Neuronal stem cell (in vitro differentiated cells): ENCODE data around the gene OLFM2.

ENCODE experiments used
- DNase-seq: peaks from one replicate; pipeline ENCODE4 v3.0.0-alpha.2; 2013; ENCODE audit warnings: low spot score
- H2AFZ ChIP-seq: one replicate; pipeline ENCODE4 v1.6.1; 2013; ENCODE audit warnings: mild to moderate bottlenecking, low read length, inconsistent platforms
- H2AK5ac ChIP-seq: 2 replicates; pipeline ENCODE4 v1.6.1; 2013; ENCODE audit warnings: low read depth, mild to moderate bottlenecking, inconsistent platforms, low read length, moderate library complexity, mixed read lengths
- H2BK120ac ChIP-seq: 2 replicates; pipeline ENCODE4 v1.6.1; 2013; ENCODE audit warnings: low read depth, mild to moderate bottlenecking, inconsistent platforms, low read length, moderate library complexity, mixed read lengths
- H2BK12ac ChIP-seq: one replicate; pipeline ENCODE4 v1.6.1; 2013; ENCODE audit warnings: low read length, inconsistent platforms
- H2BK15ac ChIP-seq: 2 replicates; pipeline ENCODE4 v1.6.1; 2013; ENCODE audit warnings: mild to moderate bottlenecking, low read length, inconsistent platforms, mixed read lengths
- H2BK5ac ChIP-seq: one replicate; pipeline ENCODE4 v1.6.1; 2013; ENCODE audit warnings: inconsistent platforms, mild to moderate bottlenecking, low read length, moderate library complexity
- H3K14ac ChIP-seq: one replicate; pipeline ENCODE4 v1.6.1; 2013; ENCODE audit warnings: low read length, inconsistent platforms
- H3K18ac ChIP-seq: 2 replicates; pipeline ENCODE4 v1.6.1; 2013; ENCODE audit warnings: low read length, inconsistent platforms
- H3K23ac ChIP-seq: 2 replicates; pipeline ENCODE4 v1.6.1; 2013; ENCODE audit warnings: low read depth, mild to moderate bottlenecking, mixed read lengths, low read length, inconsistent platforms; ENCODE audit not compliant: poor library complexity
- H3K27ac ChIP-seq: replicated peaks from 3 replicates; pipeline ENCODE4 v1.5.1; 2013; ENCODE audit warnings: low read length, inconsistent platforms
- H3K27me3 ChIP-seq, 3 experiments: 2 replicates each; pipeline ENCODE4 v1.6.1; 2013; ENCODE audit warnings: low read length in 3 of 3, mild to moderate bottlenecking in 2 of 3, inconsistent platforms in 1 of 3, low read depth in 1 of 3, mixed read lengths in 1 of 3, moderate library complexity in 1 of 3; ENCODE audit not compliant: control insufficient read depth in 3 of 3, insufficient read depth in 3 of 3
- H3K36me3 ChIP-seq, 2 donors: replicated peaks in 1 of 2; 2 replicates each; pipeline ENCODE4 v1.6.1; 2013; ENCODE audit warnings: low read length in 2 of 2; ENCODE audit not compliant: control insufficient read depth in 2 of 2, insufficient read depth in 2 of 2
- H3K4ac ChIP-seq: 2 replicates; pipeline ENCODE4 v1.6.1; 2013; ENCODE audit warnings: inconsistent platforms, mild to moderate bottlenecking, low read length, moderate library complexity
- H3K4me1 ChIP-seq, 2 donors: 1 replicate in 1 of 2; 2 replicates in 1 of 2; pipeline ENCODE4 v1.6.1; 2013; ENCODE audit warnings: low read length in 2 of 2, low read depth in 1 of 2; ENCODE audit not compliant: control insufficient read depth in 2 of 2, insufficient read depth in 1 of 2
- H3K4me2 ChIP-seq: one replicate; pipeline ENCODE4 v1.6.1; 2013; ENCODE audit warnings: mild to moderate bottlenecking, low read length, inconsistent platforms; ENCODE audit not compliant: insufficient read depth, poor library complexity, severe bottlenecking
- H3K4me3 ChIP-seq, 2 donors: 2 replicates each; pipeline ENCODE4 v1.5.1; 2013; ENCODE audit warnings: low read length in 2 of 2, mild to moderate bottlenecking in 2 of 2, inconsistent platforms in 1 of 2, moderate library complexity in 1 of 2
- H3K79me1 ChIP-seq: one replicate; pipeline ENCODE4 v1.6.1; 2013; ENCODE audit warnings: low read depth, mild to moderate bottlenecking, inconsistent platforms, low read length, moderate library complexity
- H3K9ac ChIP-seq: one replicate; pipeline ENCODE4 v1.6.1; 2013; ENCODE audit warnings: mild to moderate bottlenecking, low read depth, low read length, inconsistent platforms; ENCODE audit not compliant: poor library complexity
- H3K9me3 ChIP-seq, 2 donors: replicated peaks in 1 of 2; 2 replicates each; pipeline versions ENCODE3 to v1.6.1; 2013; ENCODE audit warnings: low read length in 2 of 2, mild to moderate bottlenecking in 2 of 2, inconsistent platforms in 1 of 2, low read depth in 1 of 2, mixed read lengths in 1 of 2, moderate library complexity in 1 of 2; ENCODE audit not compliant: control insufficient read depth in 2 of 2, insufficient read depth in 1 of 2
- H4K8ac ChIP-seq: one replicate; pipeline ENCODE4 v1.6.1; 2013; ENCODE audit warnings: low read depth, mild to moderate bottlenecking, inconsistent platforms, low read length, moderate library complexity
- H4K91ac ChIP-seq: one replicate; pipeline ENCODE4 v1.6.1; 2013; ENCODE audit warnings: low read length, low read depth, mild to moderate bottlenecking, inconsistent platforms; ENCODE audit not compliant: poor library complexity
- WGBS, 2 donors: extraction: QIAGEN DNeasy Blood & Tissue Kit; methylation state at CpG; one replicate each; pipeline ENCODE4 v1.1.7; 2013; ENCODE audit warnings: missing lambda C conversion rate in 2 of 2, mixed read lengths in 1 of 2; ENCODE audit not compliant: insufficient read length in 2 of 2, insufficient replicate concordance in 1 of 2; ENCODE audit errors: extremely low coverage in 2 of 2; 5-methylcytosine and 5-hydroxymethylcytosine counted together

OLFM2 gene

DNA sequence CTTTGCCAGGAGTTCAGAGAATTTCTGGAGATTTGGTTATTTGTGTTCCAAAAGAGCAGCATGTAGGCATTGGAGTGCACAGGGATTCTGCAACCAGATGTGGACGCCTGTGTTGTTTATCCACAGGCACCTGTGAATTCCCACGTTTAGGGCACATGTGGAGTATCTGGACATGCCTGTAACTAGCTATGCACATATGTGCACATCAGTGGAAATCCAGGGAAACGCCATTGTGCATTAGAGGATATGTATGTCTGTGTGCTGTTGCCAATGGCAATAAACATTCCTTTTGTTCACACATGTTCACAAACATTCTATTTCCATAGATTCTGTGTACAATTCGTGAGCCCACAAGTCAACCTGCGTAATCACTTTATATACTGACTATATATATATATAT lies 34.7 kb downstream of the OLFM2 start:
- Histone ChIP-seq H3K36me3 (no peaks in the 10 kb centered on the region), H3K27ac (no peak overlapping the region), H4K91ac (no peak overlapping the region), H2BK5ac (no peak overlapping the region), H2AK5ac (no peak overlapping the region), H2BK120ac (no peak overlapping the region), H3K14ac (no peak overlapping the region), H3K18ac (no peak overlapping the region), H3K4ac (no peak overlapping the region), H3K23ac (no peak overlapping the region), H3K4me1 (no peaks in the 10 kb centered on the region), H2BK15ac (no peak overlapping the region), H3K4me3 (no peak overlapping the region), H3K9ac (no peak overlapping the region), H4K8ac (no peak overlapping the region), H2AFZ (no peak overlapping the region), H3K4me2 (no peak overlapping the region), H3K9me3 (no peaks in the 10 kb centered on the region), H3K27me3 (peaks cover 0 to 9% (median 0%) of the 10 kb centered on the region in 3 experiments), H2BK12ac (no peak overlapping the region), H3K79me1 (no peaks in the 10 kb centered on the region)
- DNase-seq: no peak
- WGBS, 2 donors: no CpG with 5 or more reads among the region's 5 CpGs

- H4K91ac ChIP-seq: no peak overlapping the region
- H2BK12ac ChIP-seq: no peak overlapping the region
- no peak overlapping the region for H3K9ac ChIP-seq
- H2BK5ac ChIP-seq: no peak overlapping the region
- H3K27ac ChIP-seq: no peak overlapping the region
- H3K27me3 ChIP-seq: peaks cover 0 to 9% (median 0%) of the 10 kb centered on the region in 3 experiments
- no peak overlapping the region for H3K4ac ChIP-seq
- H2BK15ac ChIP-seq: no peak overlapping the region
- H3K4me2 ChIP-seq: no peak overlapping the region
- H3K4me1 ChIP-seq: no peaks in the 10 kb centered on the region
- no peaks in the 10 kb centered on the region for H3K36me3 ChIP-seq
- no peak overlapping the region for H2AFZ ChIP-seq
- WGBS, 2 donors: no CpG with 5 or more reads among the region's 5 CpGs
- H3K14ac ChIP-seq: no peak overlapping the region
- no peak overlapping the region for H3K4me3 ChIP-seq
- no peak overlapping the region for H2AK5ac ChIP-seq
- no peaks in the 10 kb centered on the region for H3K79me1 ChIP-seq
- no peak overlapping the region for H2BK120ac ChIP-seq
- no peak overlapping the region for H3K18ac ChIP-seq
- no peaks in the 10 kb centered on the region for H3K9me3 ChIP-seq
- DNase-seq: no peak
- no peak overlapping the region for H3K23ac ChIP-seq
- no peak overlapping the region for H4K8ac ChIP-seq
These were observed 35.3 kb downstream of the OLFM2 start for GRCh38 chr19:9901020-9901419.

DNA sequence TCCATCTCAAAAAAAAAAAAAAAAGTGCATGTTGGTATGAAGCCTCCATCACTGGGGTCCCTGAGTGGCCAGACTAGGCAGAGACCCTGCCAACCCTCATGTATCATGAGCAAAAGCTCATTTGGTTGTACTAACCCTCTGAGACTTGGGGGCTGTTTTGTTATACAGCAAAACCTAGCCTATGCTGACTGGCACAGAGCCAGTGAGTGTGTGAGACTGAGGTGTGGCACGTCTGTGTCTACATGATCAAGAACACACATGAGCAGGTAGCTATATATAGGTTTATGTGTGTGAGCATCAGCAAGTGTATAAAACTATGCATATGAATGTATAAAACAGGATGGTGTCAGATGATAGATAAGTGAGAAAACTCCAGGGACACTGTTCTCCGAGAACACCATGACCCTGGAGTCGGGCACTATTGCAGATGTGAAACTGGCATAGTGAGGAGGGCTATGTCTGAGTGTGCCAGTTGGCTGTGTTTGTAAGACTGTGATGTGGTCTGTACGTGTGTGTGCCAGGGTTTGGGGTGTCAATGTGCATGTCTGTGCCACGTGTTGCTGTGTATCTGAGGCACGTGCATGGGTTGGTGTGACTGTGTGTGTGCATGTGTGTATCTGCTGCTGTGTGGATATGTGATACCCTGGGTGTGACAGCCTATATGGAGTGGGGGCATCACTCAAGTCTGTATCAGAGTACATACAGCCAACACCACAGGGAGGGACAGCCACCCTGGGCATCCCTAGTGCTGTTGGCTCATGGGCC lies 44.5 kb downstream of the OLFM2 start:
- WGBS, 2 donors: no CpG with 5 or more reads among the region's 6 CpGs
- H2AFZ ChIP-seq: no peak overlapping the region
- H3K23ac ChIP-seq: peak overlapping the region; percentile 8
- peaks cover 0 to 9% of the 10 kb centered on the region in 2 donors for H3K4me1 ChIP-seq
- H3K27me3 ChIP-seq: no peaks in the 10 kb centered on the region
- peak overlapping the region in 1 of 2 donors; percentile 31 for H3K4me3 ChIP-seq
- no peak overlapping the region for H2BK5ac ChIP-seq
- H3K9ac ChIP-seq: no peak overlapping the region
- no peaks in the 10 kb centered on the region for H3K79me1 ChIP-seq
- no peak overlapping the region for H3K4ac ChIP-seq
- H3K14ac ChIP-seq: peak overlapping the region; percentile 22
- no peak overlapping the region for H2BK12ac ChIP-seq
- H4K8ac ChIP-seq: no peak overlapping the region
- H3K4me2 ChIP-seq: no peak overlapping the region
- no peak overlapping the region for H2BK15ac ChIP-seq
- H4K91ac ChIP-seq: no peak overlapping the region
- no peaks in the 10 kb centered on the region for H3K36me3 ChIP-seq
- H2AK5ac ChIP-seq: no peak overlapping the region
- H2BK120ac ChIP-seq: no peak overlapping the region
- H3K27ac ChIP-seq: no peak overlapping the region
- no peak for DNase-seq
- no peaks in the 10 kb centered on the region for H3K9me3 ChIP-seq
- H3K18ac ChIP-seq: no peak overlapping the region

GRCh38 chr19:9885077-9885552 lies 51.2 kb downstream of the OLFM2 start:
- H2BK120ac ChIP-seq: no peak overlapping the region
- H3K4me3 ChIP-seq: no peak overlapping the region
- H3K27me3 ChIP-seq: no peaks in the 10 kb centered on the region
- H4K91ac ChIP-seq: no peak overlapping the region
- no peak for DNase-seq
- H3K9me3 ChIP-seq: no peaks in the 10 kb centered on the region
- no peak overlapping the region for H2BK5ac ChIP-seq
- H3K18ac ChIP-seq: peak overlapping the region; percentile 5
- H3K9ac ChIP-seq: no peak overlapping the region
- no peak overlapping the region for H3K27ac ChIP-seq
- H3K79me1 ChIP-seq: no peaks in the 10 kb centered on the region
- no peak overlapping the region for H2BK12ac ChIP-seq
- no peaks in the 10 kb centered on the region for H3K36me3 ChIP-seq
- peak overlapping the region; percentile 90 for H3K14ac ChIP-seq
- no peak overlapping the region for H3K4me2 ChIP-seq
- H2AK5ac ChIP-seq: peak overlapping the region; percentile 66
- no CpG with 5 or more reads among the region's 8 CpGs for WGBS, 2 donors
- H3K23ac ChIP-seq: peak overlapping the region; percentile 95
- no peak overlapping the region for H2BK15ac ChIP-seq
- no peak overlapping the region for H4K8ac ChIP-seq
- no peak overlapping the region for H2AFZ ChIP-seq
- H3K4ac ChIP-seq: no peak overlapping the region
- peaks cover 8 to 11% of the 10 kb centered on the region in 2 donors for H3K4me1 ChIP-seq
